Type B pancreatic cell (in vitro differentiated cells): Measurements from ENCODE around the gene BDP1. TPM values are rescaled to one million over a fixed set of nuclear protein-coding genes. Genes with fewer than 3 reads are reported as not detected.
A peak's percentile ranks its signal among the peaks of the same experiment; 100 is the strongest.

Experiments used
- DNase-seq: peaks from one replicate; pipeline ENCODE4 v3.0.0; 2021; ENCODE audit warnings: mixed read lengths; ENCODE audit not compliant: unreplicated experiment; ENCODE audit errors: extremely low spot score
- H3K27ac Mint-ChIP-seq: 2 replicates; pipeline ENCODE4 v1.8.0; 2021; ENCODE audit warnings: mild to moderate bottlenecking, mixed read lengths
- H3K27me3 Mint-ChIP-seq: 2 replicates; pipeline ENCODE4 v1.8.0; 2021; ENCODE audit warnings: mixed read lengths
- H3K36me3 Mint-ChIP-seq: 2 replicates; pipeline ENCODE4 v1.8.0; 2021; ENCODE audit warnings: mixed read lengths
- H3K4me1 Mint-ChIP-seq: one replicate; pipeline ENCODE4 v1.8.0; 2021; ENCODE audit warnings: mixed read lengths; ENCODE audit not compliant: unreplicated experiment
- H3K4me3 Mint-ChIP-seq: 2 replicates; pipeline ENCODE4 v1.8.0; 2021; ENCODE audit warnings: mild to moderate bottlenecking, mixed read lengths
- H3K9me3 Mint-ChIP-seq: 2 replicates; pipeline ENCODE4 v1.8.0; 2021; ENCODE audit warnings: mixed read lengths
- total RNA-seq: library from RNA; stranded (reverse); gene quantifications from 2 replicates; pipeline ENCODE4 v1.2.1, GENCODE V29; 2021; ENCODE audit warnings: low replicate concordance
- TF ChIP-seq, protein P1 (sequence below): fragments of 200-600 bp; sonication (generic); conservative IDR thresholded peaks from 2 replicates; pipeline ENCODE4 v1.5.0; 2021; ENCODE audit warnings: antibody characterized with exemption, mild to moderate bottlenecking

Gene BDP1
- total RNA-seq, 1 donor from 2014 or later, result 31.0 TPM

DNA sequence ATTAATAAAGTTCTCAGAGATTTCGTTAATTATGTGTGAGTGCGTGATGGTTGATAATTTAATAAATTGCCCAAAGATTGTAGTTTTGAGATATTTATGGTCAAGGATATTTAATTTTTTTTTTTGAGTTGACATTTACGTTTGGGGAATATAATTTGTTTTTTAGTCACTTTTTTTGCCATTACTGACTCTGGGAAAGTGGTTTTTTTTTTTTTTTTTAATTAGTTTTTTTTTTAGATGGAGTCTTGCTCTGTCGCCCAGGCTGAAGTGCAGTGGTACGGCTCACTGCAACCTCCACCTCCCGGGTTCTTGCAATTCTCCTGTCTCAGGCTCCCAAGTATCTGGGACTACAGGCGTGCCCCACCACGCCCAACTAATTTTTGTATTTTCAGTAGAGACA lies 1.7 kb downstream of the BDP1 start:
- Mint-ChIP-seq H3K27me3 (peaks cover 7% of the 10 kb centered on the region), H3K9me3 (no peaks in the 10 kb centered on the region), H3K4me3 (peak overlapping the region; percentile 95), H3K27ac (peak overlapping the region; percentile 95), H3K4me1 (peaks cover 15% of the 10 kb centered on the region), H3K36me3 (peaks cover 11% of the 10 kb centered on the region)
- DNase-seq, result no peak
- TF ChIP-seq, protein P1, sequence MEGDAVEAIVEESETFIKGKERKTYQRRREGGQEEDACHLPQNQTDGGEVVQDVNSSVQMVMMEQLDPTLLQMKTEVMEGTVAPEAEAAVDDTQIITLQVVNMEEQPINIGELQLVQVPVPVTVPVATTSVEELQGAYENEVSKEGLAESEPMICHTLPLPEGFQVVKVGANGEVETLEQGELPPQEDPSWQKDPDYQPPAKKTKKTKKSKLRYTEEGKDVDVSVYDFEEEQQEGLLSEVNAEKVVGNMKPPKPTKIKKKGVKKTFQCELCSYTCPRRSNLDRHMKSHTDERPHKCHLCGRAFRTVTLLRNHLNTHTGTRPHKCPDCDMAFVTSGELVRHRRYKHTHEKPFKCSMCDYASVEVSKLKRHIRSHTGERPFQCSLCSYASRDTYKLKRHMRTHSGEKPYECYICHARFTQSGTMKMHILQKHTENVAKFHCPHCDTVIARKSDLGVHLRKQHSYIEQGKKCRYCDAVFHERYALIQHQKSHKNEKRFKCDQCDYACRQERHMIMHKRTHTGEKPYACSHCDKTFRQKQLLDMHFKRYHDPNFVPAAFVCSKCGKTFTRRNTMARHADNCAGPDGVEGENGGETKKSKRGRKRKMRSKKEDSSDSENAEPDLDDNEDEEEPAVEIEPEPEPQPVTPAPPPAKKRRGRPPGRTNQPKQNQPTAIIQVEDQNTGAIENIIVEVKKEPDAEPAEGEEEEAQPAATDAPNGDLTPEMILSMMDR, result no peak

- Mint-ChIP-seq H3K36me3 (peaks cover 15% of the 10 kb centered on the region), H3K4me1 (peaks cover 11% of the 10 kb centered on the region)
These were observed 5.2 kb downstream of the BDP1 start for GRCh38 chr5:71460693-71461092.

DNA sequence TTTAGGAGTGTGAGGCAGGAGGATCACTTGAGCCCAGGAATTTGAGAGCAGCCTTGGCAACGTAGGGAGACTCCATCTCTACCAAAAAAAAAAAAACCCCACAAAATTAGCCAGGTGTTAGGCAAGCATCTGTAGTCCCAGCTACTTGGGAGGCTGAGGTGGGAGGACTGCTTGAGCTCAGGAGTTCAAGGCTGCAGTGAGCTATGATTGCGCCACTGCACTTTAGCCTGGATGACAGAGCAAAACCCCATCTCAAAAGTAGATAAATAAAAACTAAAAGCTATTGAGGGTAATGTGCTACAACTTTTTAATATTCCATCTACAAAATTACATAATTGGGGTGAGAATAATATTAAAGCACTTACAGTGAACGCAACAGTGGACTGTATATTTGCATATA lies 5.9 kb downstream of the BDP1 start:
- H3K27ac Mint-ChIP-seq, result no peak overlapping the region
- H3K36me3 Mint-ChIP-seq, result peaks cover 21% of the 10 kb centered on the region
- peaks cover 7% of the 10 kb centered on the region for H3K4me1 Mint-ChIP-seq
- TF ChIP-seq, protein P1, result no peak
- H3K4me3 Mint-ChIP-seq, result no peak overlapping the region
- H3K27me3 Mint-ChIP-seq, result no peaks in the 10 kb centered on the region
- DNase-seq, result no peak
- H3K9me3 Mint-ChIP-seq, result no peaks in the 10 kb centered on the region

More at GRCh38 chr5:71460693-71461092, 5.2 kb downstream of the BDP1 start:
- DNase-seq, result no peak
- H3K27ac Mint-ChIP-seq, result no peak overlapping the region
- no peaks in the 10 kb centered on the region for H3K9me3 Mint-ChIP-seq
- TF ChIP-seq, protein P1, result no peak
- H3K4me3 Mint-ChIP-seq, result no peak overlapping the region
- no peaks in the 10 kb centered on the region for H3K27me3 Mint-ChIP-seq

- Mint-ChIP-seq H3K36me3 (peaks cover 17% of the 10 kb centered on the region), H3K4me3 (no peak overlapping the region), H3K27me3 (no peaks in the 10 kb centered on the region), H3K4me1 (no peaks in the 10 kb centered on the region), H3K27ac (no peak overlapping the region), H3K9me3 (no peaks in the 10 kb centered on the region)
- DNase-seq, result no peak
- TF ChIP-seq, protein P1, result no peak
These were observed 15.7 kb downstream of the BDP1 start for GRCh38 chr5:71471193-71471592.

DNA sequence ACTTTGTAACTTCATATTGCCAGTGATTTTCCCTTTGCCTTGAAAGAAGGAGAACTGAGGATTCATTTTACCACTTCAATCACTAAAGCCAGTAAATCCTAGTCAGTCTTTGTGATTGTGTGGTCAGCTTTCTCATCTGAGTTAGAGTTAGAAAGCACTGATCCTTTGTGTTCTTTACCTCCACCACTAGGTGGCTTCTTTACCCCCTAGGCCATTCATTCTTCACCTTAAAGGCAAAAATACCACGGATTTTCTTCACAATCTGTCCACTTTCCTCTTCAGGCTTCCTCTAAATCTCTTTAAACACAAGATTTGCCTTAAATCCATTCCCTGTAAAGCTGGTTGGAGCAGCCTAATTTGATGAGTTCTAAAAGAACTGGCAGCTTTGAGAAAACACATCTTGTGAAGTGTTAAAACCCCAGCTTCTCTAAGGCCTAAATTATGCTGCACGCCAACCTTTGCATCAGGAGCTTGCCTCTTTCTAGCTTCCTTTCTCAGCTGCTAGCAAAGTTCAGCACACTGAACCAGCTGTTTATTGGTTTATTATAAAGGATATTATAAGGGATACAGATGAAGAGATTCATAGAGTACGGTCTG lies 20.4 kb downstream of the BDP1 start:
- Mint-ChIP-seq H3K9me3 (no peaks in the 10 kb centered on the region), H3K4me3 (no peak overlapping the region), H3K4me1 (no peaks in the 10 kb centered on the region), H3K27ac (no peak overlapping the region), H3K36me3 (peaks cover 19% of the 10 kb centered on the region), H3K27me3 (no peaks in the 10 kb centered on the region)
- no peak for DNase-seq
- TF ChIP-seq, protein P1, result peak; percentile 79
